ENCODE measurements around the gene RASGEF1B.

- TF ChIP-seq, protein P1, sequence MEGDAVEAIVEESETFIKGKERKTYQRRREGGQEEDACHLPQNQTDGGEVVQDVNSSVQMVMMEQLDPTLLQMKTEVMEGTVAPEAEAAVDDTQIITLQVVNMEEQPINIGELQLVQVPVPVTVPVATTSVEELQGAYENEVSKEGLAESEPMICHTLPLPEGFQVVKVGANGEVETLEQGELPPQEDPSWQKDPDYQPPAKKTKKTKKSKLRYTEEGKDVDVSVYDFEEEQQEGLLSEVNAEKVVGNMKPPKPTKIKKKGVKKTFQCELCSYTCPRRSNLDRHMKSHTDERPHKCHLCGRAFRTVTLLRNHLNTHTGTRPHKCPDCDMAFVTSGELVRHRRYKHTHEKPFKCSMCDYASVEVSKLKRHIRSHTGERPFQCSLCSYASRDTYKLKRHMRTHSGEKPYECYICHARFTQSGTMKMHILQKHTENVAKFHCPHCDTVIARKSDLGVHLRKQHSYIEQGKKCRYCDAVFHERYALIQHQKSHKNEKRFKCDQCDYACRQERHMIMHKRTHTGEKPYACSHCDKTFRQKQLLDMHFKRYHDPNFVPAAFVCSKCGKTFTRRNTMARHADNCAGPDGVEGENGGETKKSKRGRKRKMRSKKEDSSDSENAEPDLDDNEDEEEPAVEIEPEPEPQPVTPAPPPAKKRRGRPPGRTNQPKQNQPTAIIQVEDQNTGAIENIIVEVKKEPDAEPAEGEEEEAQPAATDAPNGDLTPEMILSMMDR (IDR thresholded peaks at IDR 0.05), result no peak
- TF ChIP-seq POLR2AphosphoS5 (IDR thresholded peaks at IDR 0.05) (no peak), POLR2A (IDR thresholded peaks at IDR 0.05; ENCODE audit: low read depth) (no peak), EP300 (IDR thresholded peaks at IDR 0.05) (no peak)
These were observed 41.2 kb upstream of the RASGEF1B start for GRCh38 chr4:81512757-81513501.

All from esophagus muscularis mucosa (tissue), 4 donors.